Panc1 (cell line): Measurements from ENCODE around the gene COX6A1. TPM values are rescaled to one million over a fixed set of nuclear protein-coding genes. Genes with fewer than 3 reads are reported as not detected.

Experiments used
- ATAC-seq: fragments of 200-7000 bp; cut with Tn5 transposase; 2 replicates; pipeline ENCODE4 v1.9.1; 2020; ENCODE audit warnings: mild to moderate bottlenecking, moderate library complexity
- BruUV-seq: library from RNA; stranded (reverse); fragments of 400-500 nt; replicated peaks from 2 replicates; lab custom pipeline; 2021; lab: Mats Ljungman, UMichigan
- CTCF ChIA-PET: fragments of 300-600 bp; sonication (Branson Sonifier 250); formaldehyde crosslinking; loops from one replicate; lab custom pipeline; 2022; ENCODE audit warnings: antibody characterized with exemption; lab: Charles Lee
- POLR2A ChIA-PET: fragments of 300-600 bp; sonication (Branson Sonifier 250); formaldehyde crosslinking; loops from one replicate; lab custom pipeline; 2022; ENCODE audit warnings: antibody characterized with exemption; lab: Charles Lee
- DNase-seq: peaks from one replicate; pipeline ENCODE4 v3.0.0-alpha.2; 2010; ENCODE audit warnings: low read depth, low spot score
- H3K27ac ChIP-seq: 2 replicates; pipeline ENCODE4 v1.5.1; 2011; ENCODE audit warnings: mild to moderate bottlenecking, low read length, inconsistent platforms
- H3K27me3 ChIP-seq: fragments of 200-500 bp; sonication (Bioruptor generic); 2 replicates; pipeline ENCODE4 v1.6.0; 2014; ENCODE audit warnings: low read length, inconsistent platforms; ENCODE audit not compliant: control insufficient read depth, insufficient read depth
- H3K36me3 ChIP-seq: fragments of 200-500 bp; sonication (Bioruptor generic); 2 replicates; pipeline ENCODE4 v1.5.1; 2014; ENCODE audit warnings: inconsistent platforms, mild to moderate bottlenecking, low read length, moderate library complexity; ENCODE audit not compliant: control insufficient read depth, insufficient read depth
- H3K4me1 ChIP-seq: 2 replicates; pipeline ENCODE4 v1.5.1; 2011; ENCODE audit warnings: inconsistent platforms, mild to moderate bottlenecking, low read length, moderate library complexity; ENCODE audit not compliant: control insufficient read depth, insufficient read depth
- H3K4me3 ChIP-seq, 2 experiments: 2 replicates each; pipeline ENCODE4 v1.5.1; 2011 to 2012; ENCODE audit warnings: low read depth in 2 of 2, low read length in 2 of 2, mild to moderate bottlenecking in 2 of 2, inconsistent platforms in 1 of 2, moderate library complexity in 1 of 2
- H3K9me3 ChIP-seq: fragments of 200-500 bp; sonication (Bioruptor generic); 2 replicates; pipeline ENCODE4 v1.5.1; 2014; ENCODE audit warnings: low read depth, mild to moderate bottlenecking, inconsistent platforms, low read length, moderate library complexity; ENCODE audit not compliant: control insufficient read depth, insufficient read depth
- CTCF ChIP-seq: fragments of 450-650 bp; IDR thresholded peaks from 2 replicates; pipeline ENCODE4 v1.5.1; 2017; ENCODE audit warnings: mild to moderate bottlenecking
- POLR2AphosphoS5 ChIP-seq: IDR thresholded peaks from 2 replicates; pipeline ENCODE4 v1.6.1; 2012; ENCODE audit warnings: mild to moderate bottlenecking, low read depth, low read length, moderate library complexity
- REST ChIP-seq, 2 experiments: IDR thresholded peaks; 2 replicates each; pipeline ENCODE4 v1.6.1; 2011 to 2012; ENCODE audit warnings: low read depth in 2 of 2, control low read depth in 1 of 2, low read length in 1 of 2, mild to moderate bottlenecking in 1 of 2, moderate library complexity in 1 of 2; ENCODE audit not compliant: insufficient read depth in 1 of 2
- SIN3A ChIP-seq: IDR thresholded peaks from 2 replicates; pipeline ENCODE4 v1.6.1; 2012; ENCODE audit warnings: low read depth, mild to moderate bottlenecking, low read length, moderate library complexity, borderline replicate concordance; ENCODE audit not compliant: insufficient read depth
- TCF7L2 ChIP-seq: IDR thresholded peaks from 2 replicates; pipeline ENCODE4 v1.6.1; 2011; ENCODE audit warnings: mild to moderate bottlenecking, low read depth, low read length, inconsistent platforms
- in situ Hi-C: cut with HindIII; loops from 2 replicates; pipeline ENCODE4 v1.10.0; 2016; ENCODE audit warnings: low sequenced_read_pairs, low pct_unique_long_range_greater_than_20kb
- intact Hi-C: fragments of 100-400 bp; cut with micrococcal nuclease; formaldehyde crosslinking; loops from one replicate; pipeline ENCODE4 v1.10.0; 2022; ENCODE audit not compliant: unreplicated experiment
- total RNA-seq: library from RNA; stranded (reverse); gene quantifications from one replicate; pipeline ENCODE4 v1.2.1, GENCODE V29; 2021; ENCODE audit not compliant: unreplicated experiment

Gene COX6A1
- total RNA-seq, 1 experiment from 2014 or later, result 557 TPM

GRCh38 chr12:120457133-120457532 is 19.2 kb downstream of the COX6A1 start:
- CTCF ChIA-PET, result interaction anchor here (0.6 kb wide), 1 partner anchor 26 kb away, joined by 4 read pairs; no protein-coding TSS in a partner anchor
- BruUV-seq, result no TSS peak
- POLR2A ChIA-PET, result interaction anchor here (0.6 kb wide), 1 partner anchor 52 kb away, joined by 7 read pairs; no protein-coding TSS in a partner anchor
- H3K4me1 ChIP-seq, result no peaks in the 10 kb centered on the region
- intact Hi-C loops (no loop called here), in situ Hi-C loops (no loop called here)
- peak; percentile 47 for ATAC-seq
- H3K27ac ChIP-seq, result no peak overlapping the region
- peak; percentile 71 for TF ChIP-seq CTCF
- no peak for TF ChIP-seq SIN3A
- H3K27me3 ChIP-seq, result no peaks in the 10 kb centered on the region
- H3K36me3 ChIP-seq, result peaks cover 21% of the 10 kb centered on the region
- no peak overlapping the region for H3K4me3 ChIP-seq
- DNase-seq, result no peak
- no peaks in the 10 kb centered on the region for H3K9me3 ChIP-seq

- Histone ChIP-seq H3K4me3 (no peak overlapping the region), H3K27ac (no peak overlapping the region), H3K27me3 (no peaks in the 10 kb centered on the region), H3K36me3 (peaks cover 50% of the 10 kb centered on the region), H3K4me1 (no peaks in the 10 kb centered on the region), H3K9me3 (no peaks in the 10 kb centered on the region)
- ChIA-PET CTCF (no interaction called here), POLR2A (interaction anchor here (0.7 kb wide), 1 partner anchor 106 kb away, joined by 4 read pairs; no protein-coding TSS in a partner anchor)
- ATAC-seq, result no peak
- TF ChIP-seq TCF7L2, result no peak
- DNase-seq, result no peak
- BruUV-seq, result TSS peak; percentile 46
- intact Hi-C loops, result no loop called here
- in situ Hi-C loops, result no loop called here
Observed at GRCh38 chr12:120460157-120460556, 22.2 kb downstream of the COX6A1 start.

GRCh38 chr12:120462099-120462640 is 24.3 kb downstream of the COX6A1 start:
- CTCF ChIA-PET, result no interaction called here
- no peak for DNase-seq
- peaks cover 52% of the 10 kb centered on the region for H3K36me3 ChIP-seq
- in situ Hi-C loops, result no loop called here
- H3K4me3 ChIP-seq, result no peak overlapping the region
- no peak overlapping the region; the same call in 1 of the 2 replicates for H3K27ac ChIP-seq
- POLR2A ChIA-PET, result interaction anchor here (1.0 kb wide), 1 partner anchor 67 kb away, joined by 5 read pairs; the partner anchor contains the start of gene COQ5
- ATAC-seq, result no peak
- peaks cover 15% of the 10 kb centered on the region; the same call in 1 of the 2 replicates for H3K4me1 ChIP-seq
- H3K9me3 ChIP-seq, result no peaks in the 10 kb centered on the region
- no peaks in the 10 kb centered on the region for H3K27me3 ChIP-seq
- intact Hi-C loops, result no loop called here
- no TSS peak for BruUV-seq
- TF ChIP-seq CTCF (no peak), SIN3A (no peak), TCF7L2 (no peak), REST (IDR thresholded peaks at IDR 0.05; ENCODE audit: insufficient read depth in 1 of 2, low read depth in 2 of 2, low read length in 1 of 2) (no peak), POLR2AphosphoS5 (no peak)
